ENCODE data around the gene ARHGEF7.

Gene ARHGEF7

GRCh38 chr13:111337741-111338140 lies 222.6 kb downstream of the ARHGEF7 start:
- peak; percentile 19 for DNase-seq (ENCODE audit: low read depth)
- no peak for TF ChIP-seq CTCF (conservative IDR thresholded peaks at IDR 0.05; ENCODE audit: control insufficient read depth, insufficient read depth, low read depth, low read length)
- no peak overlapping the region for H3K4me3 ChIP-seq (ENCODE audit: control insufficient read depth, low read depth, low read length)

GRCh38 chr13:111338841-111339240 lies 223.7 kb downstream of the ARHGEF7 start:
- TF ChIP-seq CTCF (conservative IDR thresholded peaks at IDR 0.05; ENCODE audit: control insufficient read depth, insufficient read depth, low read depth, low read length), result no peak
- no peak overlapping the region for H3K4me3 ChIP-seq (ENCODE audit: control insufficient read depth, low read depth, low read length)
- DNase-seq (ENCODE audit: low read depth), result no peak

- no peak for TF ChIP-seq CTCF (conservative IDR thresholded peaks at IDR 0.05; ENCODE audit: control insufficient read depth, insufficient read depth, low read depth, low read length)
- no peak for DNase-seq (ENCODE audit: low read depth)
- no peak overlapping the region for H3K4me3 ChIP-seq (ENCODE audit: control insufficient read depth, low read depth, low read length)
Measured at GRCh38 chr13:111339366-111340143, 224.4 kb downstream of the ARHGEF7 start.

- no peak for DNase-seq (ENCODE audit: low read depth)
- H3K4me3 ChIP-seq (ENCODE audit: control insufficient read depth, low read depth, low read length), result no peak overlapping the region
- no peak for TF ChIP-seq CTCF (conservative IDR thresholded peaks at IDR 0.05; ENCODE audit: control insufficient read depth, insufficient read depth, low read depth, low read length)
Measured at GRCh38 chr13:111341886-111342285, 226.8 kb downstream of the ARHGEF7 start.

- no peak overlapping the region for H3K4me3 ChIP-seq (ENCODE audit: control insufficient read depth, low read depth, low read length)
- TF ChIP-seq CTCF (conservative IDR thresholded peaks at IDR 0.05; ENCODE audit: control insufficient read depth, insufficient read depth, low read depth, low read length), result no peak
- DNase-seq (ENCODE audit: low read depth), result no peak
Measured at GRCh38 chr13:111342721-111343120, 227.6 kb downstream of the ARHGEF7 start.

- no peak for TF ChIP-seq CTCF (conservative IDR thresholded peaks at IDR 0.05; ENCODE audit: control insufficient read depth, insufficient read depth, low read depth, low read length)
- DNase-seq (ENCODE audit: low read depth), result no peak
Measured at GRCh38 chr13:111343186-111343805, 228.2 kb downstream of the ARHGEF7 start.

More at GRCh38 chr13:111343186-111343805, 228.2 kb downstream of the ARHGEF7 start:
- no peak overlapping the region for H3K4me3 ChIP-seq (ENCODE audit: control insufficient read depth, low read depth, low read length)
